Activated CD4-positive, alpha-beta T cell treated with anti-CD3 and anti-CD28 coated beads, Interleukin-2, amount 50 U/mL, for 48 hours (primary cell): ENCODE results near the gene CCDC106.

Experiments used
- DNase-seq, 2 experiments: peaks; one replicate each; pipeline ENCODE4 v3.0.0-alpha.2; 2020

The CCDC106 gene

GRCh38 chr19:55700813-55701212 lies 52.8 kb downstream of the CCDC106 start:
- no peak for DNase-seq

GRCh38 chr19:55702131-55702627 lies 54.2 kb downstream of the CCDC106 start:
- DNase-seq: no peak
